ENCODE data around the gene NINJ1. TPM values are rescaled to one million over a fixed set of nuclear protein-coding genes. Genes with fewer than 3 reads are reported as not detected.
"Not testable (repeated sequence)": the region's sequence is repeated elsewhere in the genome, so short reads cannot be mapped to it uniquely, and the experiment has no call there.

Gene NINJ1
- total and polyA plus RNA-seq, 2 of the 4 experiments (the other 2 are of a cell fraction) = 21.9 to 38.8 TPM

- ChIA-PET POLR2A (ENCODE audit: unreplicated experiment) (no interaction called here), CTCF (interaction anchor here (0.9 to 1.5 kb wide), 2 partner anchors 102 to 199 kb away, joined by 3 to 4 read pairs; no protein-coding TSS in a partner anchor)
- H2BK20ac ChIP-seq (ENCODE audit: low read depth, low read length) = no peak overlapping the region
- H3K4me1 ChIP-seq (ENCODE audit: control insufficient read depth, insufficient read depth, low read length) = no peaks in the 10 kb centered on the region
- no peak overlapping the region for H2BK120ac ChIP-seq (ENCODE audit: low read depth, low read length)
- in situ Hi-C loops (cut with MboI; ENCODE audit: low sequenced_read_pairs) (loop anchor here (25.0 kb wide), 1 partner anchor 457 kb away; no protein-coding TSS in a partner anchor), intact Hi-C loops (cut with micrococcal nuclease) (loop anchor here (5.0 kb wide), 1 partner anchor 47 kb away; no protein-coding TSS in a partner anchor), dilution Hi-C loops (cut with HindIII; ENCODE audit: low sequenced_read_pairs, unreplicated experiment) (no loop called here)
- H2BK15ac ChIP-seq (ENCODE audit: low read depth, low read length) = no peak overlapping the region
- no peak overlapping the region for H3K23ac ChIP-seq (ENCODE audit: low read depth, low read length)
- no peak overlapping the region for H4K8ac ChIP-seq (ENCODE audit: low read depth in 2 of 2, low read length in 2 of 2)
- no peaks in the 10 kb centered on the region for H3K9me3 ChIP-seq (ENCODE audit: control insufficient read depth, insufficient read depth, low read length)
- no TSS peak for BruUV-seq (replicated peaks)
- no CpG with 5 or more reads among the region's 1 CpG for whole genome bisulfite sequencing, 2 experiments (ENCODE audit: extremely low coverage in 2 of 2, insufficient read length in 1 of 2)
- no peak overlapping the region for H4K5ac ChIP-seq (ENCODE audit: low read depth, low read length)
- ATAC-seq (ENCODE audit: low read depth) (no peak), DNase-seq (no peak)
- no peak overlapping the region for H2AK9ac ChIP-seq (replicated peaks; ENCODE audit: low read depth, low read length, poor library complexity)
- no peak overlapping the region for H2AK5ac ChIP-seq (ENCODE audit: low read depth, low read length)
- H3K18ac ChIP-seq (ENCODE audit: low read depth, low read length) = no peak overlapping the region
- H3K27me3 ChIP-seq (ENCODE audit: control insufficient read depth, insufficient read depth, low read length) = no peaks in the 10 kb centered on the region
- no peak overlapping the region for H4K91ac ChIP-seq (ENCODE audit: insufficient read depth, low read depth, low read length)
- H3K79me1 ChIP-seq (ENCODE audit: low read depth in 1 of 2, low read length in 2 of 2) = peaks cover 16 to 28% of the 10 kb centered on the region in 2 experiments
- H2AFZ ChIP-seq (replicated peaks; ENCODE audit: low read length, poor library complexity) = no peak overlapping the region
- no peaks in the 10 kb centered on the region; the same call in 1 of the 2 replicates for H3K9me1 ChIP-seq (ENCODE audit: insufficient read depth, low read length)
- peaks cover 26% of the 10 kb centered on the region; the same call in 1 of the 2 replicates for H4K20me1 ChIP-seq (ENCODE audit: insufficient read depth, low read length)
- H3K4me2 ChIP-seq (ENCODE audit: low read depth, low read length) = no peak overlapping the region
- no peak overlapping the region for H3K4me3 ChIP-seq (ENCODE audit: insufficient read depth, low read depth, low read length)
- H3K14ac ChIP-seq (replicated peaks; ENCODE audit: low read depth, low read length) = no peak overlapping the region
- TF ChIP-seq CEBPB (IDR thresholded peaks at IDR 0.05; ENCODE audit: low read depth, low read length) = no peak
- TF ChIP-seq BHLHE40 (IDR thresholded peaks at IDR 0.05; ENCODE audit: low read depth, low read length) = no peak
- TF ChIP-seq NFE2L2 (IDR thresholded peaks at IDR 0.05; ENCODE audit: low read depth, low read length) = no peak
- TF ChIP-seq RFX5 (IDR thresholded peaks at IDR 0.05; ENCODE audit: low read depth, low read length) = no peak
- TF ChIP-seq FOS (IDR thresholded peaks at IDR 0.05; ENCODE audit: low read depth, low read length) = no peak
- TF ChIP-seq CHD1 (IDR thresholded peaks at IDR 0.05; ENCODE audit: low read depth, low read length) = no peak
- no peak for TF ChIP-seq USF2 (IDR thresholded peaks at IDR 0.05; ENCODE audit: low read depth, low read length)
- TF ChIP-seq RAD21 (IDR thresholded peaks at IDR 0.05; ENCODE audit: low read length) = no peak
- H3K56ac ChIP-seq (ENCODE audit: extremely low read depth, insufficient read depth, low read length) = no peak overlapping the region
- H2BK5ac ChIP-seq (ENCODE audit: low read depth, low read length, poor library complexity, severe bottlenecking) = no peak overlapping the region
- H3K9ac ChIP-seq (ENCODE audit: low read depth, low read length) = no peak overlapping the region
- H3K27ac ChIP-seq (ENCODE audit: insufficient read depth, low read length) = no peak overlapping the region
- H3K36me3 ChIP-seq (ENCODE audit: control insufficient read depth, insufficient read depth, low read length) = peaks cover 16% of the 10 kb centered on the region
- no peak overlapping the region for H3K4ac ChIP-seq (ENCODE audit: low read depth, low read length)
These were observed 28.4 kb downstream of the NINJ1 start for GRCh38 chr9:93105620-93106019.

- in situ Hi-C loops (cut with MboI; ENCODE audit: low sequenced_read_pairs) = loop anchor here (25.0 kb wide), 1 partner anchor 461 kb away; no protein-coding TSS in a partner anchor
- H3K9me3 ChIP-seq (ENCODE audit: control insufficient read depth, insufficient read depth, low read length); H2AK5ac ChIP-seq (ENCODE audit: low read depth, low read length); H2AK9ac ChIP-seq (replicated peaks; ENCODE audit: low read depth, low read length, poor library complexity); H3K36me3 ChIP-seq (ENCODE audit: control insufficient read depth, insufficient read depth, low read length); intact Hi-C loops (cut with micrococcal nuclease); H2BK5ac ChIP-seq (ENCODE audit: low read depth, low read length, poor library complexity, severe bottlenecking); H2AFZ ChIP-seq (replicated peaks; ENCODE audit: low read length, poor library complexity); H3K27me3 ChIP-seq (ENCODE audit: control insufficient read depth, insufficient read depth, low read length); H3K14ac ChIP-seq (replicated peaks; ENCODE audit: low read depth, low read length); dilution Hi-C loops (cut with HindIII; ENCODE audit: low sequenced_read_pairs, unreplicated experiment); H2BK20ac ChIP-seq (ENCODE audit: low read depth, low read length); H3K27ac ChIP-seq (ENCODE audit: insufficient read depth, low read length); H3K4me3 ChIP-seq (ENCODE audit: insufficient read depth, low read depth, low read length); DNase-seq; H2BK120ac ChIP-seq (ENCODE audit: low read depth, low read length); H4K8ac ChIP-seq (ENCODE audit: low read depth in 2 of 2, low read length in 2 of 2); H4K5ac ChIP-seq (ENCODE audit: low read depth, low read length); H3K9ac ChIP-seq (ENCODE audit: low read depth, low read length); H2BK15ac ChIP-seq (ENCODE audit: low read depth, low read length); POLR2A ChIA-PET (ENCODE audit: unreplicated experiment); BruUV-seq (replicated peaks); H4K91ac ChIP-seq (ENCODE audit: insufficient read depth, low read depth, low read length); ATAC-seq (ENCODE audit: low read depth); H3K56ac ChIP-seq (ENCODE audit: extremely low read depth, insufficient read depth, low read length); H3K23ac ChIP-seq (ENCODE audit: low read depth, low read length); H3K4ac ChIP-seq (ENCODE audit: low read depth, low read length); H3K4me2 ChIP-seq (ENCODE audit: low read depth, low read length); H3K18ac ChIP-seq (ENCODE audit: low read depth, low read length): not testable (repeated sequence)
- H3K4me1 ChIP-seq (ENCODE audit: control insufficient read depth, insufficient read depth, low read length) = peaks cover 24% of the 10 kb centered on the region
- H4K20me1 ChIP-seq (ENCODE audit: insufficient read depth, low read length) = peaks cover 21% of the 10 kb centered on the region
- H3K79me1 ChIP-seq (ENCODE audit: low read depth in 1 of 2, low read length in 2 of 2) = peaks cover 35 to 44% of the 10 kb centered on the region in 2 experiments
- peaks cover 20% of the 10 kb centered on the region for H3K9me1 ChIP-seq (ENCODE audit: insufficient read depth, low read length)
- CTCF ChIA-PET = interaction anchor here (0.6 kb wide), 1 partner anchor 109 kb away, joined by 5 read pairs; no protein-coding TSS in a partner anchor
- 100% methylated on average over 2 of the region's 11 CpGs; no CpG with 5 or more reads in 1 of the 2 experiments for WGBS, 2 experiments (ENCODE audit: extremely low coverage in 2 of 2, insufficient read length in 1 of 2)
These were observed 33.0 kb downstream of the NINJ1 start for GRCh38 chr9:93101086-93101485.
